ENCODE measurements around the gene BAIAP2. TPM values are rescaled to one million over a fixed set of nuclear protein-coding genes. Genes with fewer than 3 reads are reported as not detected.
"Not testable (repeated sequence)": the region's sequence is repeated elsewhere in the genome, so short reads cannot be mapped to it uniquely, and the experiment has no call there.

Gene BAIAP2
- total RNA-seq, 2 experiments from 2014 or later: 2.8 TPM

DNA sequence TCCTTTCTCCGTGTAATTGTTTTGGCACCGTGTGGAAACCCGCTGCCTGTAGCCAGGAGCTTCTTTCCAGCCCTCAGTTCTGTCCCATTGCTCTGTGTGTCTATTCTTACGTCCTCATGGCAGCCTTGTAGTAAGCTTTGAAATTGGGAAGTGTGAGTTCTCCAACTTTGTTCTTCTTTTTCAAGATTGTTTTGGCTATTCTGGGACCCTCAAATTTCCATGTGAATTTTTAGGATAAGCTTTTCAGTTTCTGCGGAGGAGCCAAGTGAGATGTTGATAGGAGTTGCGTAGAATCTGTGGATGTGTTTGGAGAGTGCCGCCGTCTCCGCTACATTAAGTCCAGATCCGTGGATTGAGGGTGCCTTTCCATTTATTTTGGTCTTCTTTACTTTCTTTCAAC is 28.1 kb upstream of the BAIAP2 start:
- ChIA-PET POLR2A (no interaction called here), CTCF (interaction anchor here (0.6 kb wide), 1 partner anchor 416 kb away, joined by 3 read pairs; no protein-coding TSS in a partner anchor)
- Mint-ChIP-seq H3K9me3 (peaks cover 11% of the 10 kb centered on the region), H3K4me1 (peaks cover 16% of the 10 kb centered on the region), H3K27me3 (peaks cover 41% of the 10 kb centered on the region), H3K36me3 (ENCODE audit: low read depth) (peaks cover 10% of the 10 kb centered on the region), H3K27ac (no peak overlapping the region), H3K4me3 (no peak overlapping the region)
- DNase-seq: no peak

- Mint-ChIP-seq H3K4me3 (no peak overlapping the region), H3K9me3 (peaks cover 14% of the 10 kb centered on the region), H3K36me3 (ENCODE audit: low read depth) (peaks cover 12% of the 10 kb centered on the region), H3K27me3 (peaks cover 30% of the 10 kb centered on the region), H3K4me1 (peaks cover 14% of the 10 kb centered on the region), H3K27ac (no peak overlapping the region)
- ChIA-PET CTCF (no interaction called here), POLR2A (no interaction called here)
- no peak for DNase-seq
Observed at GRCh38 chr17:81008140-81008539, 26.8 kb upstream of the BAIAP2 start.

DNA sequence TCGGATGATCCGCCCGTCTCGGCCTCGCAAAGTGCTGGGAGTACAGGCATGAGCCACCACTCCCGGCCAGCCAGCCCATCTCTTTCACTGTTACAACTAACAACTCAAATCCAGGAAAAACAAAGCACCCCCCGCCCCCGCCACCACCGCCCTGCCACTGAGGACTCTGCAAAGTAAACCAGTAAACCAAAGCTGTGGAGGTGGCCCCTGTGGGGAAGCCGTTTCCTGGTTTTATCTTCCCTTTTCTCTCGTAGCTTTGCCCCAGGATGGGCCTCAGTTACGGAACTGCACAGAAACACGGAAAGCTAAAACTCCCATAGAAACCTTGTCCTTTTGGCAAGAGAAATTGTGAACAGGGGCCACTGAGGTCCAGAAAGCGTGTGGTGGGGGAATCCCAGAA is 25.8 kb upstream of the BAIAP2 start:
- Mint-ChIP-seq H3K36me3 (ENCODE audit: low read depth) (peaks cover 12% of the 10 kb centered on the region), H3K4me3 (no peak overlapping the region), H3K4me1 (peaks cover 8% of the 10 kb centered on the region), H3K27me3 (peaks cover 24% of the 10 kb centered on the region), H3K9me3 (peaks cover 14% of the 10 kb centered on the region), H3K27ac (no peak overlapping the region)
- no peak for DNase-seq
- ChIA-PET CTCF (no interaction called here), POLR2A (no interaction called here)

DNA sequence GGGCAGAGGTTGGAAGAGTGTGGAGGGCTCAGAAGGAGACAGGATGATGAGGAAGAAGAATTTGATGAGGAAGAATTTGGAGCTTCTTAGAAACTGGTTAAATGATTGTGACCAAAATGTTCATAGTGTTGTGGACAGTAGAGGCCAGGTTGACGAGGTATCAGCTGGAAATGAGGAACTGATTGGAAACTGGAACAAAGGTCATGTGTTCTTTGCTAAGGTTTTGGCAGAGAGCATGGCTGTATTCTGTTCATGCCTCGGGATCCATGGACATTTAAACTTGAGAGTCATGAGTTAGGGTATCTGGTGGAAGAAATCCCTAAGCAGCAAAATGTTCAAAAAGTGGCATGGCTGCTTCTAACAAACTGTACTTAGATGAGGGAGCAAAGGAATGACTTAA is 24.0 kb upstream of the BAIAP2 start:
- H3K27me3 Mint-ChIP-seq: peaks cover 18% of the 10 kb centered on the region
- ChIA-PET CTCF (interaction anchor here (0.6 kb wide), 1 partner anchor 1901 kb away, joined by 3 read pairs; no protein-coding TSS in a partner anchor), POLR2A (no interaction called here)
- H3K4me1 Mint-ChIP-seq: peaks cover 4% of the 10 kb centered on the region
- no peak overlapping the region for H3K27ac Mint-ChIP-seq
- H3K4me3 Mint-ChIP-seq: no peak overlapping the region
- peaks cover 17% of the 10 kb centered on the region for H3K9me3 Mint-ChIP-seq
- H3K36me3 Mint-ChIP-seq (ENCODE audit: low read depth): peaks cover 14% of the 10 kb centered on the region
- DNase-seq: no peak

- peaks cover 25% of the 10 kb centered on the region for H3K9me3 Mint-ChIP-seq
- CTCF ChIA-PET: no interaction called here
Observed at GRCh38 chr17:81011951-81012350, 23.0 kb upstream of the BAIAP2 start.

GRCh38 chr17:81012574-81013447 is 22.1 kb upstream of the BAIAP2 start:
- CTCF ChIA-PET: interaction anchor here (0.7 to 1.1 kb wide), 2 partner anchors 11 to 21 kb away, joined by 3 read pairs; partner anchors contain the start of gene CHMP6

More at GRCh38 chr17:81011951-81012350, 23.0 kb upstream of the BAIAP2 start:
- DNase-seq: no peak
- POLR2A ChIA-PET: no interaction called here
- peaks cover 20% of the 10 kb centered on the region for H3K36me3 Mint-ChIP-seq (ENCODE audit: low read depth)
- H3K27ac Mint-ChIP-seq: no peak overlapping the region
- peaks cover 8% of the 10 kb centered on the region for H3K4me1 Mint-ChIP-seq
- H3K27me3 Mint-ChIP-seq: peaks cover 11% of the 10 kb centered on the region
- H3K4me3 Mint-ChIP-seq: no peak overlapping the region

GRCh38 chr17:81013642-81014041 is 21.3 kb upstream of the BAIAP2 start:
- DNase-seq: no peak
- Mint-ChIP-seq H3K36me3 (ENCODE audit: low read depth) (peaks cover 22% of the 10 kb centered on the region), H3K4me1 (peaks cover 24% of the 10 kb centered on the region), H3K27me3 (peaks cover 6% of the 10 kb centered on the region), H3K4me3 (no peak overlapping the region), H3K9me3 (peaks cover 25% of the 10 kb centered on the region), H3K27ac (no peak overlapping the region)
- ChIA-PET CTCF (interaction anchor here (1.1 kb wide), 1 partner anchor 10 kb away, joined by 3 read pairs; no protein-coding TSS in a partner anchor), POLR2A (no interaction called here)

More at GRCh38 chr17:81012574-81013447, 22.1 kb upstream of the BAIAP2 start:
- H3K36me3 Mint-ChIP-seq (ENCODE audit: low read depth): peaks cover 22% of the 10 kb centered on the region
- no peak overlapping the region for H3K27ac Mint-ChIP-seq
- POLR2A ChIA-PET: no interaction called here
- H3K27me3 Mint-ChIP-seq: peaks cover 10% of the 10 kb centered on the region
- peaks cover 15% of the 10 kb centered on the region for H3K4me1 Mint-ChIP-seq
- peaks cover 25% of the 10 kb centered on the region for H3K9me3 Mint-ChIP-seq
- H3K4me3 Mint-ChIP-seq: no peak overlapping the region
- no peak for DNase-seq

DNA sequence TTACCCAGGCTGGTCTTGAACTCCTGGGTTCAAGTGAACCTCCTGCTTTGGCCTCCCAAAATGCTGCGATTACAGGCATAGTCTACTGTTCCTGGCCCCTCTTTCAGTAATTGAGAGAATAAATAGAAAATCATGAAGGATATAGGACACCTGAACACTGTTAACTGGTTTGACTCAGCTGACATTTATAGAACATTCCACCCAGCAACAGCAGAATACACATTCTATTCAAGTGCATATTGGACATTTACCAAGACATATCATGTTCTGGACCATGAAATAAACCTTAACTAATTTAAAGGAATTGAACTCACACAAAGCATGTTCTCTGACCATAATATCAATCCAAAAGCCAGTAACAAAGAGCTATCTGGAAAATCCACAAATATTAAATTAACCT is 19.8 kb upstream of the BAIAP2 start:
- ChIA-PET POLR2A (no interaction called here), CTCF (interaction anchor here (1.3 kb wide), 1 partner anchor 17 kb away, joined by 3 read pairs; no protein-coding TSS in a partner anchor)
- Mint-ChIP-seq H3K9me3 (peaks cover 24% of the 10 kb centered on the region), H3K4me1 (peaks cover 33% of the 10 kb centered on the region), H3K36me3 (ENCODE audit: low read depth) (peaks cover 22% of the 10 kb centered on the region), H3K27ac (no peak overlapping the region), H3K4me3 (no peak overlapping the region), H3K27me3 (peaks cover 6% of the 10 kb centered on the region)
- no peak for DNase-seq

- CTCF ChIA-PET: no interaction called here
Observed at GRCh38 chr17:81016575-81016974, 18.4 kb upstream of the BAIAP2 start.

GRCh38 chr17:81017330-81017729 is 17.6 kb upstream of the BAIAP2 start:
- not testable (repeated sequence) for DNase-seq, H3K27me3 Mint-ChIP-seq
- Mint-ChIP-seq H3K9me3 (peaks cover 11% of the 10 kb centered on the region), H3K4me1 (peaks cover 38% of the 10 kb centered on the region), H3K36me3 (ENCODE audit: low read depth) (peaks cover 12% of the 10 kb centered on the region), H3K27ac (peak overlapping the region; percentile 98), H3K4me3 (peak overlapping the region; percentile 71)
- ChIA-PET POLR2A (interaction anchor here (1.1 kb wide), 1 partner anchor 13 kb away, joined by 3 read pairs; no protein-coding TSS in a partner anchor), CTCF (interaction anchor here (0.6 to 1.5 kb wide), 5 partner anchors 12 to 211 kb away, joined by 3 to 6 read pairs (median 3); no protein-coding TSS in a partner anchor)

More at GRCh38 chr17:81016575-81016974, 18.4 kb upstream of the BAIAP2 start:
- H3K4me3 Mint-ChIP-seq: no peak overlapping the region
- peaks cover 33% of the 10 kb centered on the region for H3K4me1 Mint-ChIP-seq
- peaks cover 2% of the 10 kb centered on the region for H3K27me3 Mint-ChIP-seq
- peaks cover 17% of the 10 kb centered on the region for H3K9me3 Mint-ChIP-seq
- H3K36me3 Mint-ChIP-seq (ENCODE audit: low read depth): peaks cover 15% of the 10 kb centered on the region
- H3K27ac Mint-ChIP-seq: peak overlapping the region; percentile 68
- POLR2A ChIA-PET: no interaction called here
- no peak for DNase-seq

- ChIA-PET POLR2A (interaction anchor here (0.6 to 1.1 kb wide), 2 partner anchors 14 to 26 kb away, joined by 3 read pairs; no protein-coding TSS in a partner anchor), CTCF (interaction anchor here (0.5 to 1.6 kb wide), 6 partner anchors 11 to 962 kb away, joined by 3 to 6 read pairs (median 3); no protein-coding TSS in a partner anchor)
- peak; percentile 67 for DNase-seq
- Mint-ChIP-seq H3K4me3 (peak overlapping the region; percentile 71), H3K27ac (peak overlapping the region; percentile 98), H3K4me1 (peaks cover 39% of the 10 kb centered on the region), H3K27me3 (peaks cover 2% of the 10 kb centered on the region), H3K9me3 (peaks cover 11% of the 10 kb centered on the region), H3K36me3 (ENCODE audit: low read depth) (peaks cover 12% of the 10 kb centered on the region)
Observed at GRCh38 chr17:81018044-81018802, 16.7 kb upstream of the BAIAP2 start.

- Mint-ChIP-seq H3K4me1 (peaks cover 45% of the 10 kb centered on the region), H3K9me3 (peaks cover 11% of the 10 kb centered on the region), H3K27me3 (peaks cover 5% of the 10 kb centered on the region), H3K27ac (peak overlapping the region; percentile 98), H3K36me3 (ENCODE audit: low read depth) (peaks cover 12% of the 10 kb centered on the region), H3K4me3 (peak overlapping the region; percentile 20)
- CTCF ChIA-PET: interaction anchor here (0.5 to 1.6 kb wide), 4 partner anchors 79 to 303 kb away, joined by 3 to 4 read pairs (median 4); no protein-coding TSS in a partner anchor
- POLR2A ChIA-PET: no interaction called here
- DNase-seq: no peak
Observed at GRCh38 chr17:81019563-81020442, 15.1 kb upstream of the BAIAP2 start.

All from activated CD4-positive, alpha-beta T cell treated with anti-CD3 and anti-CD28 coated beads, Interleukin-2, amount 10 ng/mL, durations not matched to agents 7 days and 5 days (primary cell).